Endothelial cell of hepatic sinusoid (primary cell): ENCODE data around the gene EIF2S2.

ENCODE experiments used
- in situ Hi-C: cut with HindIII; loops from 2 replicates; pipeline ENCODE4 v1.10.0; 2017; ENCODE audit warnings: low sequenced_read_pairs

The EIF2S2 gene

DNA sequence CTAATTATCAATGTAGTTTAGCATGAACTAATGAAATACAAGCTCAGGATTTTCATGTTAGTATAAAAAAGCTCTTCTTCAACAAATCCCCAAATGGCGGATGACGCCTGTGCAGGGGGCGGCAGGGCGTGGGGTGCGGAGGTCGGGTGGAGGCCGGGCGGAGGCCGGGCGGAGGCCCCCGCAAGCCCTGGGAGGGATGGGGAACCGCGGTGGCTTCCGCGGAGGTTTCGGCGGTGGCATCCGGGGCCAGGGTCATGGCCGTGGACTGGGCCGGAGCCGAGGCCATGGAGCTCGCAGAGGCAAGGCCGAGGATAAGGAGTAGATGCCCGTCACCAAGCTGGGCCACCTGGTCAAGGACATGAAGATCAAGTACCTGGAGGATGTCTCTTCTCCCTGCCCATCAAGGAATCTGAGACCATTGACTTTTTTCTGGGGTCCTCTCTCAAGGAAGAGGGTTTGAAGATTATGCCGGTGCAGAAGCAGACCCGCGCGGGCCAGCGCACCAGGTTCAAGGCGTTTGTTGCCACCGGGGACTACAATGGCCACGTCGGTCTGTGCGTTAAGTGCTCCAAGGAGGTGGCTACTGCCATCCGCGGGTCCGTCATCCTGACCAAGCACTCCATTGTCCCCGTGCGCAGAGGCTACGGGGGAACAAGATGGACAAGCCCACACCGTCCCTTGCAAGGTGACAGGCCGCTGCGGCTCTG lies 10.4 kb upstream of the EIF2S2 start:
- in situ Hi-C loops = no loop called here

DNA sequence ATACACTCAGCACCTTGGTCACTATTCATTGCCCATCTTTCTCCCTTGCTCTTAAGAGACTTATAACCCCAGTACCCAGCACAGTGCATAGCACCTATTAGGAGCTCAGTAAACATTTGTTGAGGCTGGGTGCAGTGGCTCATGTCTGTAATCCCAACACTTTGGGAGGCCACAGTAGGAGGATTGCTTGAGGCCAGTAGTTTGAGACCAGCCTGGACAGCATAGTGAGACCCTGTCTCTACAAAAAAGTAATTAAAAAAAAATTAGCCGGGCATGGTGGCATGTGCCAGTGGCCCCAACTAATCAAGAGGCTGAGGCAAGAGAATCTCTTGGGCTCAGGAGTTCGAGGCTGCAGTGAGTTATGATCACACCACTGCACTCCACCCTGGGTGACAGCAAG lies 8.2 kb upstream of the EIF2S2 start:
- in situ Hi-C loops = no loop called here

DNA sequence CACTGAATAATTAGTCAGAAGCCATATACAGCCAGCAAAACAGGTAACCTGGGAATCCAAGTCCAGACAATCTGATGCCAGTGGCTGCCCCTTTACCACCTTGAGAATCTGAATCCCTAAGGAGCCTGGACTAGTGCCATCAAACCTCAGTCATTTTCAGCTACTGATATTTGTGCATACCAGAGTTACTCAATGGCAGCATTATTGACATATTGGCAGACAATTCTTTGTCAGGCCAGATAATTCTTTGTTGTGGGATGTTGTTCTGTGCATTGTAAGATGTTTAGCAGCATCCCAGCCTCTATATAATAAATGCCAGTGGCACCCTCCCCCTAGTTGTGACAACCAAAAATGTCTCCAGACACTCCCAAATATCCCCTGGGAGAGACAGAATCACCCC lies 3.2 kb upstream of the EIF2S2 start:
- in situ Hi-C loops = no loop called here

DNA sequence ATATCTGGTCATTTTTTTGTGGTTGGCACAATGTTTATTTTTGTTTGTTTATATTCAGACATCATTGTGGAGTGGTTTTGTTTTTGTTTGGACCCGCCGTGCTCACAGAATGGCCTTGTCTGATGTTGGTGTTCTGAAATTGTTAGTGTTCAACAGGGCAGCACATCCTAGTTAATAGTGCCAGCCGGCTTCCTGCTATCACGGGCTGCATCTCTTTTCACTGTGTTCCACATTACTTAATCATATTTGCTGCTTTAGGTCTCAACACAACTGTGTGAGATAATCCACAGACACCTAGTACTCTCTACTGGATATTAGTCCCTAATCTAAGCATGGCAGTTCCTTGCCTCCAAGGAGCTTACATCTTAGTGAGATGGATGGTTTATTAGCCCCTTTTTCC lies 2.8 kb upstream of the EIF2S2 start:
- in situ Hi-C loops = no loop called here

DNA sequence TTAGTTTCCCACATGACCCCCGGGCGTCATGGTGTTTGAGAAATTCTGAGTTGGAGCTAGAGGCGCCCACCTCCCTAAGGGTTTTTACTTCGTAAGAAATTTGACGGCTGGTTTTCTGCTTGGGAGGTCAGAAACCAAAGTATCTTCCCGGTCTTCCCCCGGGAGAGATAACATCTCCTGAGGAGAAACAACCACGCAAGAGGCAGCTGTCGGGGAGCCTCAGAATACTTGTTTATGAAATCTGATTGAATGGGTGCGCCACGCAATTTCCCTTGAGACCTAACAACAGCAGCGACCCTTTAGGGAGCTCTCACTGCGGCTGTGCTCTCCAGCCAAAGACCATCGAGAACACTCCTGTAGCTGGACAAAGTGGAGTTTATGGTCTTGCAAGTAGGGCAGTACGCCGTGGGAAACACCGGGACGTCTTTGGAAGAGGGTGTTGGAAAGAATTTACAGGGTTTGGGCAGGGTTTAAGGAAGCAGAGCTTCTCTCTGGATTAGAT lies 608 bp upstream of the EIF2S2 start:
- in situ Hi-C loops = no loop called here

DNA sequence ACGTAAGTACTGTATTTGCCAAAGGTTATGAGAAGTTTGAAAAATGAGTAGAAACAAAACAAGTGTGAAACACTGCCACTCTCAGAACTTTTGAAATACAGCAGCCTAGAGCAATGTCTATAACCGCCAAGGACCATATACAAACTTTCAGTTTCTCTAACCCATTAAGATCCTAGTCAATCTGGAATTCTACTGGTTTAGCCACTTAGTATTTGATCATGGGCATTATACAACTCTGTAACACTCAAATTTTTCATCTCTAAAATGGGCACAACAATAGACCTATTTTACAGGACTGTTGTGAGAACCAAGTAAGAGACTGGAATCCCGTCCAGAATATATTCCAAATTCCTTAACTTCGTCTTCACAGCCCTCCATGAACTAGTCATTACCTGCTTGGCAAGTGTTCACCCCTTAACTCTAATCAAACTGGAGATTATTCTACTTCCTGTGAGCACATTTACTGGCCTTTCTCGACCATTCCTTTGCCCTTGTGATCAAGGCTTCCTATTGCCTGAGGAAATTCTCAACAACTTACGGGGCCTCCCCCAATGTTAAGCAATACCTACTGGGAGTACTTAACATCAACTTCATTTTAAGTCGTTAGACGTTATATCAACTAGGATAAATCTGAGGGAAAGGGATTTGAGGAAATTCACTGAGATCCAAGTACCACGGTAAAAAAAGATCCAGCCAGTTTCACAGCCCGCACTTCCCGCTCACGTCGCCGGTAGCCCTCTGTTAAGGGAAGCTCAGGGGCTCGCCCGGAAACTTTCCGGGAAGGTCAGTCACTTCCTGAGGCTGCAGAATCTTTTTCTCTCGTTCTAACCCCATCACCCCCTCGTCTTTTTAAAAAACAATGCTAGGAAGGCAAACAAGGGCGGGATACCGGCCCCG lies 1.1 kb downstream of the EIF2S2 start:
- in situ Hi-C loops = no loop called here

DNA sequence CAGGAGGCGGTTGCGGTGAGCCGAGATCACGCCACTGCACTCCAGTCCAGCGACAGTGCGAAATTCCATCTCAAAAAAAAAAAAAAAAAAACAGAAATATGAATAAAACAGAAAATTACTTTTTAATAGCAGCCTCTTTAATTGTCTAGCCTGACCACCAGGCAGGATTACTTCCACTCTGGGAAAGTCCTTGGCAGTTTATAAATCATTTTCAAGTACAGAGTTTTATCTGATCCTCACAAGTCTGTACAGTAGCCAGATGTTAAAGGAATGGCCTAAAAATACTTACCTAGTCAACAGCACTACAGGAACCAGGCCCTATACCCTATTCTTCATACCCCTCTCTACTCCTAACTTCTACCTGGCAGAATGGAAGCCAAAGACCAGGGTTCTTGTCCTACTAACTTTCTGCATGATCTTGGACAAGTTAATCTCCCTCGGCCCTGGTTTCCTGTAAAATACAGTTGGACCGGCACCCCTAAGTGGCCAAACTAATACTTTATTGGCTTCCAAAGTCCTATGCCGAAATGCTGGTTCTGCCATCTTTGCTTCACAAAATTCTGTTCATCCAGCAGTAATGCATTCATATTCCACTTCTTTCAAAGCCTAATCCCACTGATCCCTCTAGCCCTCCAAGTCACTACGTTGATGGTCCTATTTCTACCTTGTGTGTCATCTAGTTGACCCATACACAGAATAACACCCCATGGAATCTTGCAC lies 1.9 kb downstream of the EIF2S2 start:
- in situ Hi-C loops = no loop called here

DNA sequence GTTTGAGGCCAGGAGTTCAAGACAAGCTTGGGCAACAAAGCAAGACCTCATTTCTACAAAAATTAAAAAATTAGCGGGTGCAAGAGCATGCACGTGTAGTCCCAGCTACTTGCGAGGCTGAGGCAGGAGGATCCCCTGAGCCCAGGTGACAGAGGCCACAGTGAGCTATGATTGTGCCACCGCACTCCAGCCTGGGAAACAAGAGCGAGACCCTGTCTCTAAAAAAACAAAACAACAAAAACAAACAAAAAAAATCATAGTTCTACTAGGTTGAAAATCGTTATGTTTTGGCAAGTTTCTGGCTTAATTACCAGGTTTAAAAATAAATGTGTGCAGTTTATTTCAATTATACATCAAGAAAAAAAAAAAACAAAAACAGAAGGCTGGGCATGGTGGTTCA lies 2.6 kb downstream of the EIF2S2 start:
- in situ Hi-C loops = no loop called here

DNA sequence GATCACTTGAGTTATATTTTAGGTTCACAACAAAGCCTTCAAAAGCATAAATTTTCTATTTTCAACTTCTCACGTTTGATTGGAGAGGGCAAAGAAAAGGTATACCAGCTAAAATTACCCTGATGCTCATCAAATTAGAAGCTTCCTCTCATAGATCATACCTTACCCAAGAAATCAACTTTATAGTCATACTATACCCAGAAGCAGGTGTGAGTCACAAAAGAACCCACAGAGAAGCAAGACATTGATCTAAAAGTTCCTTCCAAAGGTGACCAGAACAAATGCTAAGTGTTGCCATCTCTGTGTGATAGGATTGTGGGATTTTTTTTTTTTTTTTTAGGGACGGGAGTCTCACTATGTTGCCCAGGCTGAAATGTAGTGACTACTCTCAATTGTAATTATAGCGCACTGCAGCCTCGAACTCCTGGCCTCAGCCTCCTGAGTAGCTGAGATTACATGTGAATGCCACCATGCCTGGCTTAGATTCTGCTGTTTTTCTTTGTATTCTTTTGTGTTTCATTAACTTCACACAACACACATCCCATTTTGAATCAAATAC lies 3.3 kb downstream of the EIF2S2 start:
- in situ Hi-C loops = no loop called here

DNA sequence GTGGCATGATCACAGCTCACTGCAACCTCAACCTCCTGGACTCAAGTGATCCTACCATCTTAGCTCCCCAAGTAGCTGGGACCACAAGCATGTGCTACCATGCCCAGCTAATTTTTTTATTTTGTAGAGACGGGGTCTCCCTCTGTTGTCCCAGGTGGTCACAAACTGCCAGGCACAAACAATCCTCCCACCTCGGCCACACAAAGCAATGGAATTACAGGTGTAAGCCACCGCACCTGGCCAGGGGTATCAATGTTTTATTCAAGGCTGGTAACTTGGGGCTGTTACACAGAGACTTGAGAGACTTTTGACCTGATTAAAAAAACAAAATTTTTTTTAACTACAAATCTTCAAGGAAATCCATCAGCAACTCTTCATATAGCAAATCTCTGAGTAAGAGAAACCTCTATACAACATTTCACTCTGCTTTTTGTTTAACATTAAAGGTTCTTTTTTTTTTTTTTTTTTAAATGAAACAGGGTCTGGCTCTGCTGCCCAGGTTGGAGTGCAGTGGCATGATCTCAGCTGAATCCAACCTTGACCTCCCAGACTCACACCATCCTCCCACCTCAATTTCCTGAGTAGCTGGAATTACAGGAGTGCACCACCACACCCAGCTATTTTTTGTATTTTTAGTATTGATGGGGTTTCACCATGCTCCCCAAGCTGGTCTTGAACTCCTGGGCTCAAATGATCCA lies 5.9 kb downstream of the EIF2S2 start:
- in situ Hi-C loops = no loop called here

DNA sequence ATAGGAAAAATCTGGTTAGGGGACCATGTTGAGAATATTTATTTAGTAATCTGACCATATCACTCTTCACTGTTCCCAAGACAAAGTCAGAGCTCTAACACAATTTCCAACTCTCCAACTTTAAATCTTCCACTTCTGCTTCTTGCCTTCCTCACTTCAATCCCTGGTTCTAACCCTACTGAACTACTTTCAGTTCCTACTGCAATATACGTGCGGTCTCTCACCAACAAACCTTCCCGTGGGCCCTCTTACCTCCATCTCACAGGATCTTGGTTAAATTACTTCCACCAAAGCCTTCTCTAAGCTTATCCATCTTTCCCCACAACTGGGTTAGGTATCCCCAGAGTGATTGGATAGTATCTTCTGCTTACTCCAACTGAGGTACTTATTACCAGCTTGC lies 8.0 kb downstream of the EIF2S2 start:
- in situ Hi-C loops = no loop called here

DNA sequence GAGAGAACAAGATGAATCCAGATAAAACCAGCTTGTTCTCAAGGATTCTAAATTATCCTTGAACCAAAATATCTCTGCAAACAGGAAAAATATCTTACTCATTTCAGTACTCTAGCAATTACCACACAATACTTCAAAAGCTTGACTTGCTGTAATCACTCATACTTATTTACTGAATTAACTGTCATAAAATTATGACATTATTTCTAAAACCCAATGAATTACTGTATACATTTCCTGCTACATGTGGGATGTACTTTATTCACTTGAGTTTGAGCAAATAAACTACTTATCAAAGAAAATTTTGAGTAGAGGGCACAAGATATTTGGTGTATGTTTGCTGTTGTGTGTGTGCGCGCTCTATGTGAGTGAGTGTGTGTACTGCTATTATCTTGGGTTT lies 9.7 kb downstream of the EIF2S2 start:
- in situ Hi-C loops = no loop called here

DNA sequence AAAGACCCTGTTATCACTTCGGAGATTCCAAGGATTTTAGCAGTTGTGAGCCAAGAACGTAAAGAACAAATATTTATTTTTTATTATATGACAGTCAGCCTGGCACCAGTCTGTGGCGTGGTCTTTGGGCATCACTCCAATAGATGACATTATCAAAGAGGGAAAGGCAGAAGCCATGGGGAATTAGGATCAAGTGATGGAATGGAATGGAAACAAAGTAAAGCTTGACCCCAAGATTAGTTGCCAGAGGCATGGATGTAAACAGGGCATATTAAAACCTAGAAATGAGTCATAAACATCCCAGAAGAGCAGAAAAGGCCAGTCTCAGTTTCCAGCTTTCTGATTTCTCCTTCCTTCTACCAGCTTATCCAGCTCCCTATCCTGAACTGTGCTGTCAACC lies 11.5 kb downstream of the EIF2S2 start:
- in situ Hi-C loops = no loop called here

DNA sequence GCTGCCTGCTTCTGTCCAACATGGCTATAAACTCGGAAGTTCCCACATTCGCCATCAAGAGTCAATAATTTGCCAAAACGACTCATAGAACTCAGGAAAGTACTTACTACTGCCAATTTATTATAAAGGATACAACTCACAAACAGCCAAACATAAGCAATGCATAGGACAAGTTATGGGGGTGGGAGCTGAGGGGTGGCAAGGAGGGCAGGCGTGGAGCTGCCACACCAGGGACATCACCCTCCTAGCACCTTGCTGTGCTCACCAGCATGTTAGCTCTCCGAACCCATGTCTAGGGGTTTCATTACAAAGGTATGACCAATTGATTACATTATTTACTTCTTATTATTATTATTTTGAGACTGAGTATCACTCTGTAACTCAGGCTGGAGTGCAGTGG lies 12.4 kb downstream of the EIF2S2 start:
- in situ Hi-C loops = no loop called here

DNA sequence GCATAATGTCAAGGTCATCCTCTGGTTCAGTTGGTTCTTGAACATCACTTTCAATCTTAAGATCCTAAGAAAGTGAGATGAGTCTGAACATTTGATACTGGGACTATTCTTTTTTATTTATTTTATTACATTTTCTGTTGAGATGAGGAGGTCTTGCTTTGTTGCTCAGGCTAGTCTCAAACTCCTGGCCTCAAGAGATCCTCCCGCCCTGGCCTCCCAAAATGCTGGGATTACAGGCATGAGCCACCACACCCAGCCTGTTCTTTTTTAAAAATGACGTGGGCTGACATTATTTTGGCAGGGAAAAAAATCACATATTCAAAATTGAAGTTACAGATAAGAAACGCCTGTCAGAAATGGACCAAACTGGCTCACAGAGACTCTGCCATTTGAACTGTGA lies 13.5 kb downstream of the EIF2S2 start:
- in situ Hi-C loops = no loop called here

DNA sequence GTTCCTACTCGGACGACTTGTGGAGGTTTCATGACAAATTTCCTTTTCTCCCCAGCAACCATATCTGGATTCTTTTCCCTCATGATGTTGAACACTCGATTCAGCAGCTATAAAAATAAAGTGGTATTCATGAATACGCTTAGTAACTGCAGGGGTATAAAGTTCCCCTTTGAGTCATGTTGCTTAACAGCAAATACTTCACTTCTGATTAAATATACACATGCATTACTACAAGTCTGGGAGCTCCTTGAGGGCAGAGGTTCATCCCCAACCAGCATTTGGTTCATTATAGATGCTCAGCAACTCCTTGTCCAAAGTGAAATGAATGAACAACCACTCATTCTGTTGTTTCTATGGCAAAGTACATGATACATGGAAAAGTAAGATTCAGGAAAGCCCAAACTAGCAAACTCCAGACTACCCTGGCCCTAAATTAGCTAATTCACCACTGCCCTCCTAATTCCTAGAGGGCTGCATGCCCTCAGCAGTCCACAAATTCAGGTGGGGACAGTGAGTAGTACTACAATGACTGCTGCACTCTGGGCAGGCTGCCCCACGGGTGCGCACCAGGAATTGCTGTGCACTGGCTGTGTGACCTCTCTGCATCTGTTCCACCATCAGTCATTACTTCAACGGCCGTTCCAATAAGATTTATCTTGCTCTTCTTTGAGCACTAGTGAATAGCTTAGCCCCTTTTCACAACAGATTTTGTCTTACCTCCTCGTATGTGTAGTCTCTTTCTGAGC lies 15.2 kb downstream of the EIF2S2 start:
- in situ Hi-C loops = no loop called here

DNA sequence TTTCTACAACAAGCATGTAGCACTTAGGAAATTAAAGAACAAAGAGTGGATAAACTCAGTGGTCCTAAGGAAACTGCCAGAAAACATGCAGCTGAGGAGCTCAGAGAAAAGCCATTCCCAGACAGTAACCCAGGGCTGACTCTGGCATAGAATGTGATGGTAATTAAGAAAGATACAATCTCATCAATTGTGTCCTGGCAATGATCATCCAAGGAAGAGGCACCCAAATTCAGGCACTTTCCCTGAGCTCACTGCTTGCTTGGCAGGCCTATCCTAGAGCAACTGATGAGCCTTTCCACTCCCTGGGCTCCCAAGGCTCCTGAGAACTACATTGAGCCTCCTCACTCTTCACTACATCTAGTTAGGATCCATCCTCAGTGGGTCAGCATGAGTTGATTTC lies 16.2 kb downstream of the EIF2S2 start:
- in situ Hi-C loops = no loop called here

DNA sequence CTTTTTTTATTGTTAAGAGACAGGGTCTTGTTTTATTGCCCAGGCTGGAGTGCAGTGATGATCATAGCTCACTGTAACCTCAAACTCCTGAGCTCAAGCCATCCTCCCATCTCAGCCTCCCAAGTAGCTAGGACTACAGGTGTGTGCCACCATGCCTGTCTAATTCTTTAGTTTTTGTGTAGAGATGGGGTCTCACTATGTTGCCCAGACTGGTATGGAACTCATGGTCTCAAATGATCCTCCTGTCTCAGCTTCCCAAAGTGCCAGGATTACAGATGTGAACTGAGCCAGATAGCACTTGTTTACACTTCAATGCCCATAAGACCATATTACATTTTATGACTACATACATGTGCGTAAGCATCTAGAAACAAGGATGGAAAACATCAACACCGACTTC lies 18.1 kb downstream of the EIF2S2 start:
- in situ Hi-C loops = no loop called here

DNA sequence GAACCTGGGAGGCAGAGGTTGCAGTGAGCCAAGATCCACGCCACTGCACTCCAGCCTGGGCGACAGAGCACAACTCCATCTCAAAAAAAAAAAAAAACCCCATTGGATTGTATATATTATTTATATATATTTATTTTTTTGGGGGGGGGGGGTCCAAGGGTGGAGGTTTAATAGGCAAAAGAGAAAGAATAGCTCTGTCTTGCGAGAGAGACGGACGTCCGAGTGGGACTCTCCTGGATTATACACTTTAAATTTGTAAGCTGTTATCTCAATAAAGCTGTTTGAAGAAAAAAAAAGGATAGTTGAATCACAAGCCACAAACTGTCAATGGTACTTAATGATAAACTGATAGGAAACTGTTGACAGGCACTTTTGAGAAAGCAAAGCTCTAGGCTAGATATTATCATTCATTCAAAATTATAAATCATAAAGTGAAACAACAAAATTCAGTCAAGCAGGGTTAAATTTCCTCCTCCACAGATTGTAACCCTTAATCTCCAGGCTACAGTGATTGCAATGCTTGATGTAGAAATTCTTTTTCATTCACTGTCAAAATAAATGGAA lies 20.3 kb downstream of the EIF2S2 start:
- in situ Hi-C loops = no loop called here

DNA sequence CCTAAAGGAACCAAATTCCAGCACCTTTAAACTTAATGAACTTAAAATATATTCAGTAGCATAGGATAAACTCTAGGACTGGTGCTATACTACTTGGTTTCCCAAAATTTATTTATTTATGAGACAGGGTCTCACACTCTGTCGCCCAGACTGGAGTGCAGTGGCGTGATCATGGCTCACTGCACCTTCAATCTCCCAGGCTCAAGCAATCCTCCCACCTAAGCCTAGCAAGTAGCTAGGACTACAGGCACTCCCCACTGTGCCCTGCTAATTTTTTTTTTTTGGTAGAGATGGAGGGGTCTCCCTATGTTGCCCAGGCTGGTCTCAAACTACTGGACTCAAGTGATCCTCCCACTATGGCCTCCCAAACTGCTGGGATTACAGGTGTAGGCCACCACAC lies 21.4 kb downstream of the EIF2S2 start:
- in situ Hi-C loops = no loop called here
